Measurements from ENCODE around the gene BUD13. TPM values are rescaled to one million over a fixed set of nuclear protein-coding genes. Genes with fewer than 3 reads are reported as not detected.

Gene BUD13
- total and polyA plus RNA-seq, 8 donors, result 12.5 to 41.2 (median 33.4) TPM

GRCh38 chr11:116793772-116794097 lies 20.9 kb upstream of the BUD13 start:
- no peaks in the 10 kb centered on the region for H3K27me3 ChIP-seq
- ATAC-seq (no peak), DNase-seq (no peak)
- H3K9me3 ChIP-seq, result no peaks in the 10 kb centered on the region
- H3K4me1 ChIP-seq, result peaks cover 6 to 12% of the 10 kb centered on the region in 2 donors
- no peaks in the 10 kb centered on the region for H3K36me3 ChIP-seq
- no peak for TF ChIP-seq CTCF (IDR thresholded peaks at IDR 0.05)
- intact Hi-C loops (cut with DNase I), result no loop called here
- H3K4me3 ChIP-seq, result no peak overlapping the region
- no peak overlapping the region for H3K27ac ChIP-seq

- Histone ChIP-seq H3K27ac (no peak overlapping the region), H3K9me3 (no peaks in the 10 kb centered on the region), H3K4me1 (peaks cover 6 to 12% of the 10 kb centered on the region in 2 donors), H3K27me3 (no peaks in the 10 kb centered on the region), H3K4me3 (no peak overlapping the region), H3K36me3 (no peaks in the 10 kb centered on the region)
- no peak for TF ChIP-seq CTCF (IDR thresholded peaks at IDR 0.05)
- ATAC-seq (no peak), DNase-seq (no peak)
- intact Hi-C loops (cut with DNase I), result no loop called here
Observed at GRCh38 chr11:116792869-116793771, 20.3 kb upstream of the BUD13 start.

- H3K4me1 ChIP-seq, result peaks cover 6 to 13% of the 10 kb centered on the region in 2 donors
- no peak for ATAC-seq
- H3K9me3 ChIP-seq, result no peaks in the 10 kb centered on the region
- no peak for DNase-seq
- no peak for TF ChIP-seq CTCF (IDR thresholded peaks at IDR 0.05)
- H3K36me3 ChIP-seq, result no peaks in the 10 kb centered on the region
- intact Hi-C loops (cut with DNase I), result no loop called here
- H3K4me3 ChIP-seq, result no peak overlapping the region
- H3K27me3 ChIP-seq, result no peaks in the 10 kb centered on the region
- H3K27ac ChIP-seq, result no peak overlapping the region
Observed at GRCh38 chr11:116792144-116792868, 19.5 kb upstream of the BUD13 start.

- no peak within 1 kb of the TSS for H3K4me3 ChIP-seq
- no peaks in the 10 kb centered on the region for H3K27me3 ChIP-seq
- H3K4me1 ChIP-seq, result peaks cover 9 to 19% of the 10 kb centered on the region in 2 donors
- no peak for TF ChIP-seq CTCF (IDR thresholded peaks at IDR 0.05)
- intact Hi-C loops (cut with DNase I), result no loop called here
- no peaks in the 10 kb centered on the region for H3K36me3 ChIP-seq
- H3K27ac ChIP-seq, result no peak within 1 kb of the TSS
- ATAC-seq (no peak), DNase-seq (no peak)
- no peaks in the 10 kb centered on the region for H3K9me3 ChIP-seq
Observed at GRCh38 chr11:116791813-116792143, 19.0 kb upstream of the BUD13 start, which contains the start of gene APOA5. Gene APOA5, minus strand, starts transcription at chr11:116791879. Its CDS starts 19 bp downstream, at chr11:116791860.
